K562 (cell line): ENCODE measurements around the gene CFAP298. TPM values are rescaled to one million over a fixed set of nuclear protein-coding genes. Genes with fewer than 3 reads are reported as not detected.
A peak's percentile ranks its signal among the peaks of the same experiment; 100 is the strongest.

ENCODE experiments used
- CC2D1A ChIP-seq: fragments of 450-650 bp; IDR thresholded peaks from 2 replicates; pipeline ENCODE4 v1.6.1; 2017; ENCODE audit warnings: mild to moderate bottlenecking
- EP300 ChIP-seq: IDR thresholded peaks from 2 replicates; pipeline ENCODE4 v1.6.1; 2012; ENCODE audit warnings: low read length, improper control_type of control experiment
- ETV5 ChIP-seq: sonication (generic); formaldehyde crosslinking; IDR thresholded peaks from 2 replicates; pipeline ENCODE4 v1.4.0; 2020; ENCODE audit warnings: low read depth, mild to moderate bottlenecking, missing genetic modification reagents
- L3MBTL2 ChIP-seq: fragments of 450-650 bp; IDR thresholded peaks from 2 replicates; pipeline ENCODE4 v1.6.1; 2016; ENCODE audit warnings: mild to moderate bottlenecking, moderate library complexity
- LEF1 ChIP-seq: fragments of 450-650 bp; IDR thresholded peaks from 2 replicates; pipeline ENCODE4 v1.6.1; 2016; ENCODE audit warnings: mild to moderate bottlenecking
- MEF2A ChIP-seq: IDR thresholded peaks from 2 replicates; pipeline ENCODE4 v1.6.1; 2011; ENCODE audit warnings: low read depth, mild to moderate bottlenecking, low read length, moderate library complexity; ENCODE audit not compliant: control insufficient read depth
- ZNF551 ChIP-seq: fragments of 250-450 bp; sonication (Bioruptor Pico); IDR thresholded peaks from 2 replicates; pipeline ENCODE4 v1.5.0; 2021; ENCODE audit warnings: mild to moderate bottlenecking, moderate library complexity
- polyA plus RNA-seq, 8 experiments: library from polyadenylated mRNA; depleted of rRNA in 4 of 8; stranded (reverse) in 5 of 8; unstranded in 3 of 8; fragments of >200 nt; fragmentation: Nextera tagmentation in 2 of 8; fragmentation: Illumina TruSeq in 1 of 8; extraction: Ambion mirVana in 2 of 8; extraction: Trizol in 1 of 8; gene quantifications; 2 replicates each; pipeline versions ENCODE4 v1.2.1 to v1.2.3, GENCODE V29; 2011 to 2014; ENCODE audit warnings: inconsistent platforms in 1 of 8, missing spikeins in 1 of 8
- total RNA-seq, 7 experiments: library from RNA; depleted of rRNA in 6 of 7; stranded (reverse); fragments of >200 nt in 6 of 7; fragmentation: Illumina TruSeq in 2 of 7; extraction: Trizol in 2 of 7; gene quantifications; 2 replicates each; pipeline versions ENCODE4 v1.2.1 to v1.2.3, GENCODE V29; 2011 to 2021; ENCODE audit warnings: low replicate concordance in 1 of 7
- TF ChIP-seq, protein P1 (sequence below): fragments of 200-800 bp; sonication (Bioruptor generic); IDR thresholded peaks from 2 replicates; pipeline ENCODE4 v1.6.1; 2017; ENCODE audit warnings: missing genetic modification characterization, missing compliant biosample characterization
- TF ChIP-seq, protein P2 (sequence below), 2 experiments: fragments of 250-450 bp in 1 of 2; fragments of 450-650 bp in 1 of 2; sonication (Bioruptor Pico) in 1 of 2; IDR thresholded peaks; 2 replicates each; pipeline versions ENCODE4 v1.6.1 to v1.8.0; 2016 to 2021; ENCODE audit warnings: mild to moderate bottlenecking in 2 of 2, moderate library complexity in 2 of 2, missing compliant biosample characterization in 1 of 2, missing genetic modification characterization in 1 of 2
- TF ChIP-seq, protein P3 (sequence below), 2 experiments: IDR thresholded peaks; 2 replicates each; pipeline ENCODE4 v1.6.1; 2011; ENCODE audit warnings: borderline replicate concordance in 1 of 2, control low read depth in 1 of 2, low read depth in 1 of 2, low read length in 1 of 2, mild to moderate bottlenecking in 1 of 2, mixed read lengths in 1 of 2, moderate library complexity in 1 of 2; ENCODE audit not compliant: insufficient read depth in 1 of 2, insufficient read length in 1 of 2, poor library complexity in 1 of 2, severe bottlenecking in 1 of 2; ENCODE audit errors: extremely low read depth in 1 of 2
- TF ChIP-seq, protein P4 (sequence below): fragments of 450-650 bp; IDR thresholded peaks from 2 replicates; pipeline ENCODE4 v1.6.1; 2014; ENCODE audit warnings: low read depth, mild to moderate bottlenecking, moderate library complexity, borderline replicate concordance

Gene CFAP298
- total and polyA plus RNA-seq, 9 of the 15 experiments (the other 6 are each of a cell fraction or from before 2014, with no cell fraction given), result 31.4 to 178 (median 89.7) TPM

DNA sequence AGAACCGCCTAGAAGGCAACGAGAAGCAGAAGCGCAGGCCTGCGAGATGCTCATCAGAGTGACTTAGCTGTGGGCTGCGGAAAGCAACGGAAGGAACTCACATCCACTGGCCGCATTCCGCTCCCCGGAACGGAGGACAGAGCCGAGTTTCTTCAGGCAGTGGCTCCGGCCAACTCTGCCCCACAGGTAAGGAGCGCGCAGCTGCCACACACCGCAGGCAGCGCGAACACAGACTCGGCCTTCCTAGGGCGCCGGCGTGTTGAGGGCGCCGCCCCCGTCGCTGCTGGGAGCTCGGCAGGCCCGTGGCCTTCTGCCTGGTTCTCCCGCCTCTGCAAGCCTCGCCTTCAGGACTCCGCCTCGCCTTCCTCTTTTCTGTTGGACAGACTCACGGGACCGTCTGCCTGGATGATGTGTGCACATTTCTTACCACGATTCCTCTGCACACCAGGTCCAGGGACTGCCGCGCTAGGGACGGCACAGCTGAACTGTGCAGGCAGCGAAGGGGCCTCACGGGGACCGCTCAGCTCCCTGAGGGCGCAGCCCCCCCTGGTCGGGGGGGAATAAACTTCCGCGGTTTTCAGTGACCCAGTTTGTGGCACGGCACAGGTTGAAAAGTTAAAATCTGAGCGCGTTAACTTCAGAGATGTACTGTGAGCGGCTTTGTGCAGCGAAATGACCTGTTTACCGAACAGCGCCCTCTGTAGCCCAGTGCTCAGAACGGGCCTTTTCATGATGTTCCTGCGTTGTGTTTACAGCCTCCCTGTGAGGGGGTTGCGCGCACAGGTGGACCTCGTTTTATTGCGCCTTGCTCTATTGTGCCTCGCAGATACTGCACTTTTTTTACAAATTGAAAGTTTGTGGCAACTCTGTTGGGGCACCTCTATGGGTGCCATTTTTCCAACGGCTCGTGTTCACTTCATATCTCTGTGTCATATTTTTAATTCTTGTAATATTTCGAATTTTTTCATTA is 42.6 kb downstream of the CFAP298 start (continued):
- TF ChIP-seq LEF1, result peak; percentile 41; the same call in 1 of the 2 replicates
- peak; percentile 13; the same call in 1 of the 2 replicates for TF ChIP-seq EP300
- TF ChIP-seq ZNF551 (CRISPR knock-in tag), result no peak
- peak; percentile 92 for TF ChIP-seq L3MBTL2
- TF ChIP-seq, protein P1, sequence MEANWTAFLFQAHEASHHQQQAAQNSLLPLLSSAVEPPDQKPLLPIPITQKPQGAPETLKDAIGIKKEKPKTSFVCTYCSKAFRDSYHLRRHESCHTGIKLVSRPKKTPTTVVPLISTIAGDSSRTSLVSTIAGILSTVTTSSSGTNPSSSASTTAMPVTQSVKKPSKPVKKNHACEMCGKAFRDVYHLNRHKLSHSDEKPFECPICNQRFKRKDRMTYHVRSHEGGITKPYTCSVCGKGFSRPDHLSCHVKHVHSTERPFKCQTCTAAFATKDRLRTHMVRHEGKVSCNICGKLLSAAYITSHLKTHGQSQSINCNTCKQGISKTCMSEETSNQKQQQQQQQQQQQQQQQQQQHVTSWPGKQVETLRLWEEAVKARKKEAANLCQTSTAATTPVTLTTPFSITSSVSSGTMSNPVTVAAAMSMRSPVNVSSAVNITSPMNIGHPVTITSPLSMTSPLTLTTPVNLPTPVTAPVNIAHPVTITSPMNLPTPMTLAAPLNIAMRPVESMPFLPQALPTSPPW (CRISPR knock-in tag), result 0 out of 2 replicates have a peak, but pooled peaks have one; percentile 31
- TF ChIP-seq ETV5 (CRISPR knock-in tag), result 0 out of 2 replicates have a peak, but pooled peaks have one; percentile 12
- 0 out of 2 replicates have a peak, but pooled peaks have one; percentile 35 for TF ChIP-seq CC2D1A
- TF ChIP-seq, protein P2, sequence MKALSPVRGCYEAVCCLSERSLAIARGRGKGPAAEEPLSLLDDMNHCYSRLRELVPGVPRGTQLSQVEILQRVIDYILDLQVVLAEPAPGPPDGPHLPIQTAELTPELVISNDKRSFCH (CRISPR knock-in tag; IDR thresholded peaks at IDR 0.05), result no peak
- TF ChIP-seq, protein P2 (tag; IDR thresholded peaks at IDR 0.05), result 0 out of 2 replicates have a peak, but pooled peaks have one; percentile 34
- TF ChIP-seq, protein P3, sequence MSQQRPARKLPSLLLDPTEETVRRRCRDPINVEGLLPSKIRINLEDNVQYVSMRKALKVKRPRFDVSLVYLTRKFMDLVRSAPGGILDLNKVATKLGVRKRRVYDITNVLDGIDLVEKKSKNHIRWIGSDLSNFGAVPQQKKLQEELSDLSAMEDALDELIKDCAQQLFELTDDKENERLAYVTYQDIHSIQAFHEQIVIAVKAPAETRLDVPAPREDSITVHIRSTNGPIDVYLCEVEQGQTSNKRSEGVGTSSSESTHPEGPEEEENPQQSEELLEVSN (IDR thresholded peaks at IDR 0.05; ENCODE audit: borderline replicate concordance in 1 of 2, extremely low read depth in 1 of 2, insufficient read depth in 1 of 2, insufficient read length in 1 of 2, low read depth in 1 of 2, low read length in 1 of 2, poor library complexity in 1 of 2, severe bottlenecking in 1 of 2), result peak; percentile 89 to 95
- TF ChIP-seq, protein P4, sequence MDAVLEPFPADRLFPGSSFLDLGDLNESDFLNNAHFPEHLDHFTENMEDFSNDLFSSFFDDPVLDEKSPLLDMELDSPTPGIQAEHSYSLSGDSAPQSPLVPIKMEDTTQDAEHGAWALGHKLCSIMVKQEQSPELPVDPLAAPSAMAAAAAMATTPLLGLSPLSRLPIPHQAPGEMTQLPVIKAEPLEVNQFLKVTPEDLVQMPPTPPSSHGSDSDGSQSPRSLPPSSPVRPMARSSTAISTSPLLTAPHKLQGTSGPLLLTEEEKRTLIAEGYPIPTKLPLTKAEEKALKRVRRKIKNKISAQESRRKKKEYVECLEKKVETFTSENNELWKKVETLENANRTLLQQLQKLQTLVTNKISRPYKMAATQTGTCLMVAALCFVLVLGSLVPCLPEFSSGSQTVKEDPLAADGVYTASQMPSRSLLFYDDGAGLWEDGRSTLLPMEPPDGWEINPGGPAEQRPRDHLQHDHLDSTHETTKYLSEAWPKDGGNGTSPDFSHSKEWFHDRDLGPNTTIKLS, result peak; percentile 51; the same call in 1 of the 2 replicates
- TF ChIP-seq MEF2A, result no peak
